NB4 (cell line): Measurements from ENCODE around the gene CPED1.

ENCODE experiments used
- CTCF ChIP-seq: IDR thresholded peaks from one replicate; pipeline ENCODE4 v1.5.1; 2012; ENCODE audit warnings: low read depth, low read length
- MYC ChIP-seq: IDR thresholded peaks from 2 replicates; pipeline ENCODE4 v1.6.1; 2011; ENCODE audit warnings: low read depth, low read length

DNA sequence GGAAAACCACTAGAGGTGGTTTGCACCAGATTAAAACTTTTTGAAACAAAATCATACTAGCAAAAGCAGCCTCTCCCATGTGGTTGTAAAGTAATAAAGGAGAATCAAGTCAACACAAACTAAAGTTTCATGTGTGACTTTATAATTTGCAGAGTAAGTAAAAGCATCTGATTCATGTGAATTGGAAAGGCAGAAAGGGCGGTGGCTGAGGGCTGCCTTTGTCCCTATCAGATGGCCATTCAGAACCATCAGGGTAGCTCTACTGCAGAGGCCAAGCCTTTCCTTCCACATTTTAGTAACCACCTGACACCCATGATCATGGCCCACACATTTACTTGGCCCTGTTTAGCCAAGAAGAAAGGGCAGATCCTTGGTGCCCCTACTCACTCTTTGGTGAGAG is 356.0 kb downstream of the CPED1 start:
- TF ChIP-seq CTCF (no peak), MYC (no peak)
